Small intestine (tissue), 4 donors: ENCODE results near the gene FGF2. TPM values are rescaled to one million over a fixed set of nuclear protein-coding genes. Genes with fewer than 3 reads are reported as not detected.

Experiments
- polyA plus RNA-seq, 4 donors: library from polyadenylated mRNA; stranded (reverse) in 3 of 4; unstranded in 1 of 4; fragments of 200-250 nt in 3 of 4; fragments of 120-200 nt in 1 of 4; gene quantifications; one replicate each; pipeline versions ENCODE4 v1.2.1 to v1.2.3, GENCODE V29; 2013
- donor health status: healthy with polysubstance abuse.
- donor health status: Bipolar disorder and iron deficiency.
- donor health status: healthy.

The FGF2 gene
- polyA plus RNA-seq, 4 donors = 0.22 to 2.6 (median 1.0) TPM

Other genes starting within 250 kb of the FGF2 start
- not detected for gene IL21, start 205.8 kb upstream of the FGF2 start, polyA plus RNA-seq
- 1 to 10 TPM; 1.3 to 9.0 (median 1.4) TPM for gene BBS12, start 94.1 kb upstream of the FGF2 start, polyA plus RNA-seq
- 1 to 10 TPM; 2.7 to 9.8 (median 6.0) TPM for gene NUDT6, start 95.8 kb downstream of the FGF2 start, polyA plus RNA-seq